Glomerular visceral epithelial cell (primary cell): ENCODE data around the gene FPR2.
"Not testable (repeated sequence)": the region's sequence is repeated elsewhere in the genome, so short reads cannot be mapped to it uniquely, and the experiment has no call there.

ENCODE experiments used
- DNase-seq: peaks from one replicate; pipeline ENCODE4 v3.0.0-alpha.2; 2016; ENCODE audit errors: extremely low spot score

The FPR2 gene

GRCh38 chr19:51739466-51740213 is 21.3 kb upstream of the FPR2 start:
- peak; percentile 93 for DNase-seq

GRCh38 chr19:51740356-51740755 is 20.6 kb upstream of the FPR2 start:
- no peak for DNase-seq

- peak; percentile 97 for DNase-seq
Observed at GRCh38 chr19:51742789-51743188, 18.2 kb upstream of the FPR2 start.

- peak; percentile 94 for DNase-seq
Observed at GRCh38 chr19:51743405-51743804, 17.6 kb upstream of the FPR2 start.

- no peak for DNase-seq
Observed at GRCh38 chr19:51746731-51747130, 14.2 kb upstream of the FPR2 start.

GRCh38 chr19:51749979-51750378 is 11.0 kb upstream of the FPR2 start:
- DNase-seq, result peak; percentile 85

- DNase-seq, result peak; percentile 52
Observed at GRCh38 chr19:51750400-51751094, 10.4 kb upstream of the FPR2 start.

GRCh38 chr19:51751655-51752054 is 9.3 kb upstream of the FPR2 start, which contains the start of gene FPR1:
TSS of gene FPR1 (minus strand) at chr19:51751878. CDS start at chr19:51746994, 4,884 bp downstream.
- DNase-seq, result peak; percentile 89

GRCh38 chr19:51754109-51754508 is 6.9 kb upstream of the FPR2 start:
- DNase-seq, result no peak

GRCh38 chr19:51754770-51755169 is 6.2 kb upstream of the FPR2 start:
- no peak for DNase-seq

- no peak for DNase-seq
Observed at GRCh38 chr19:51755571-51755970, 5.4 kb upstream of the FPR2 start.

GRCh38 chr19:51761696-51762095 is 716 bp downstream of the FPR2 start:
- no peak for DNase-seq

GRCh38 chr19:51765086-51765485 is 4.1 kb downstream of the FPR2 start:
- DNase-seq, result no peak

GRCh38 chr19:51766461-51766860 is 5.5 kb downstream of the FPR2 start:
- no peak for DNase-seq

GRCh38 chr19:51771376-51772130 is 10.6 kb downstream of the FPR2 start:
- peak; percentile 17 for DNase-seq

GRCh38 chr19:51772977-51773376 is 12.0 kb downstream of the FPR2 start:
- no peak for DNase-seq

GRCh38 chr19:51776561-51776960 is 15.6 kb downstream of the FPR2 start:
- DNase-seq, result not testable (repeated sequence)

- DNase-seq, result peak; percentile 85
Observed at GRCh38 chr19:51777570-51778462, 16.8 kb downstream of the FPR2 start.

- DNase-seq, result no peak
Observed at GRCh38 chr19:51779181-51779580, 18.2 kb downstream of the FPR2 start.

GRCh38 chr19:51779703-51780102 is 18.7 kb downstream of the FPR2 start:
- no peak for DNase-seq

GRCh38 chr19:51780270-51780669 is 19.3 kb downstream of the FPR2 start:
- DNase-seq, result no peak
